Large intestine (tissue), 3 donors: ENCODE results near the gene SEC24B. TPM values are rescaled to one million over a fixed set of nuclear protein-coding genes. Genes with fewer than 3 reads are reported as not detected.
"Not testable (repeated sequence)": the region's sequence is repeated elsewhere in the genome, so short reads cannot be mapped to it uniquely, and the experiment has no call there.

ENCODE experiments used
- DNase-seq, 2 donors: peaks; one replicate each; pipeline versions ENCODE4 v3.0.0 to v3.0.0-alpha.2; 2013
- H3K27ac ChIP-seq: one replicate; pipeline ENCODE4 v1.5.1; 2013; ENCODE audit warnings: low read length
- H3K27me3 ChIP-seq: 2 replicates; pipeline ENCODE4 v1.6.1; 2013; ENCODE audit warnings: low read length; ENCODE audit not compliant: control insufficient read depth, insufficient read depth
- H3K36me3 ChIP-seq: 2 replicates; pipeline ENCODE4 v1.6.1; 2013; ENCODE audit warnings: low read length; ENCODE audit not compliant: control insufficient read depth, insufficient read depth
- H3K4me1 ChIP-seq: one replicate; pipeline ENCODE4 v1.6.1; 2013; ENCODE audit warnings: low read length; ENCODE audit not compliant: control insufficient read depth, insufficient read depth
- H3K4me3 ChIP-seq: one replicate; pipeline ENCODE4 v1.5.1; 2013; ENCODE audit warnings: low read length
- H3K9me3 ChIP-seq: one replicate; pipeline ENCODE4 v1.6.1; 2013; ENCODE audit warnings: mild to moderate bottlenecking, low read depth, low read length, moderate library complexity; ENCODE audit not compliant: control insufficient read depth
- WGBS: methylation state at CpG from one replicate; pipeline ENCODE4 v1.1.5; 2013; ENCODE audit warnings: low lambda C conversion rate; ENCODE audit not compliant: insufficient coverage; 5-methylcytosine and 5-hydroxymethylcytosine counted together
- polyA plus RNA-seq: library from polyadenylated mRNA; unstranded; fragments of 120-200 nt; gene quantifications from one replicate; pipeline ENCODE4 v1.2.1, GENCODE V29; 2013

Gene SEC24B
- polyA plus RNA-seq, 1 donor = 29.3 TPM

GRCh38 chr4:109453110-109453509 is 19.5 kb downstream of the SEC24B start:
- no CpG with 5 or more reads among the region's 3 CpGs for WGBS
- H3K27ac ChIP-seq, H3K4me3 ChIP-seq, H3K9me3 ChIP-seq, H3K4me1 ChIP-seq, DNase-seq, H3K27me3 ChIP-seq: not testable (repeated sequence)
- peaks cover 23% of the 10 kb centered on the region for H3K36me3 ChIP-seq

DNA sequence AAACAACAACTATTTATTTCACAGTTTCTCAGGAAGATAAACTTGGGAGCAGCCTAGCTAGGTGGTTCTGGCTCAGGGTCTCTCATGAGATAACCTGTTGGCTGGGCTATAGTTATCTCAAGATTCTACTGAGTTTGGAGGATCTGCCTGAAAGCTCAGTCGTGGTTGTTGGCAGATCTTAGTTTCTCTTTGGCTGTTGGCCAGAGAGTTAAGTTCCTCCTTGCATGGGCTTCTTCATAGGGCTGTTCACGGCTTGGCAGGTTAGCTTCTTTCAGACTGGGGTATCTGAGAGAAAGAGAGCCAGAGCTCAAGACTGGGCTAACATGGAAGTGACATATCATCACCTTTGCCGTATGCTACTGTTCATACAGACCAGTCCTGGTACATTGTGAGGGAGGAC is 28.7 kb downstream of the SEC24B start:
- H3K27me3 ChIP-seq = no peaks in the 10 kb centered on the region
- H3K4me3 ChIP-seq = no peak overlapping the region
- no peaks in the 10 kb centered on the region for H3K4me1 ChIP-seq
- H3K27ac ChIP-seq = no peak overlapping the region
- DNase-seq = no peak
- H3K9me3 ChIP-seq = no peaks in the 10 kb centered on the region
- no CpG with 5 or more reads among the region's 3 CpGs for WGBS
- H3K36me3 ChIP-seq = peaks cover 35% of the 10 kb centered on the region

GRCh38 chr4:109462802-109463201 is 29.2 kb downstream of the SEC24B start:
- Histone ChIP-seq H3K4me1 (no peaks in the 10 kb centered on the region), H3K36me3 (peaks cover 36% of the 10 kb centered on the region), H3K4me3 (no peak overlapping the region), H3K27me3 (no peaks in the 10 kb centered on the region), H3K9me3 (no peaks in the 10 kb centered on the region), H3K27ac (no peak overlapping the region)
- DNase-seq = no peak
- no CpG with 5 or more reads among the region's 1 CpG for WGBS

DNA sequence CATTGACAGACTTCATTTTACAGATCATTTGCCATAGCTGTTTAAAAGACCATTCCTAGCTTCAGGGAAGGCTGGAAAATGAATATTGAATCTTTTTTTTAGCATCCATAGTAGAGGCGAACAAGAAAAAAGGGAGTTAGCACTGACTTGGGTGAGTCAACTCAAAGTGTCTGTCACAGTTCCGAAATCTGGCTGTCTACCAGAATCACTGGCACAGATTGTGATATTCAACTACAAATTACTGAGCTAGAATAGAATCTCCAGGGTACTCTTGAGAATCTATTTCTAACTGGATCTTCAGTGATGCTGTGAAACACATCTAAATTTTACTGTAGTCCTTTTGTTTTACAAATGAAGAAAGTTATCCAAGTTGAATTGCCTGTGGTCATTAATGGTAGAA is 31.5 kb downstream of the SEC24B start:
- no peak for DNase-seq
- no peaks in the 10 kb centered on the region for H3K9me3 ChIP-seq
- WGBS = 100% methylated on average over 1 of the region's 2 CpGs
- H3K27me3 ChIP-seq = no peaks in the 10 kb centered on the region
- no peak overlapping the region for H3K4me3 ChIP-seq
- H3K4me1 ChIP-seq = no peaks in the 10 kb centered on the region
- peaks cover 38% of the 10 kb centered on the region for H3K36me3 ChIP-seq
- H3K27ac ChIP-seq = no peak overlapping the region

GRCh38 chr4:109469915-109470314 is 36.3 kb downstream of the SEC24B start:
- Histone ChIP-seq H3K9me3 (no peaks in the 10 kb centered on the region), H3K4me3 (no peak overlapping the region), H3K36me3 (peaks cover 20% of the 10 kb centered on the region), H3K4me1 (no peaks in the 10 kb centered on the region), H3K27me3 (no peaks in the 10 kb centered on the region), H3K27ac (no peak overlapping the region)
- DNase-seq = no peak

DNA sequence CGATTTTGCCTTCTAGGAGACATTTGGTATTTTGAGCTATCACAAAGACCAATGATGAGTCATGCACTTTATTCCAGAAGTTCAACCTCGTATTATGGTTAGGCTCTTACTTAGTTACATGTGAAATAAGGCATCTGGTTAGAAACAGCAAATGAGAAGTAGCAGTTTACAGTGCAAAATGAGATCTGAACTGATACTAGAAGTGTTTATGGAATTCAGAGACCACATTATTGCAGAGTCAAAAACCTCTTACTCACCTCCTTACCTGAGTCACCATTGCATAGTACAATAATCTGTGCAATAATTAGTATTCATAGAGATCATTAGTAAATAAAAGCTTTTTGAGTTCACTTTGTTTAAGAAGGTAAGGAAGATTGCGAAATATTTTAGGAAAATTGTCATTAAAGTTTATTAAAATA is 38.7 kb downstream of the SEC24B start:
- H3K36me3 ChIP-seq = peaks cover 14% of the 10 kb centered on the region
- no peak overlapping the region for H3K4me3 ChIP-seq
- no peaks in the 10 kb centered on the region for H3K4me1 ChIP-seq
- H3K27me3 ChIP-seq = no peaks in the 10 kb centered on the region
- WGBS = no CpG with 5 or more reads among the region's 3 CpGs
- no peak overlapping the region for H3K27ac ChIP-seq
- no peaks in the 10 kb centered on the region for H3K9me3 ChIP-seq
- DNase-seq = no peak

- WGBS = no CpG with 5 or more reads among the region's 1 CpG
- Histone ChIP-seq H3K4me1 (no peaks in the 10 kb centered on the region), H3K36me3 (peaks cover 15% of the 10 kb centered on the region)
Measured at GRCh38 chr4:109473824-109474223, 40.2 kb downstream of the SEC24B start.

GRCh38 chr4:109486007-109486406 is 52.4 kb downstream of the SEC24B start:
- no peaks in the 10 kb centered on the region for H3K9me3 ChIP-seq
- no CpG with 5 or more reads among the region's 1 CpG for WGBS
- H3K4me3 ChIP-seq = no peak overlapping the region
- H3K27me3 ChIP-seq = no peaks in the 10 kb centered on the region
- no peaks in the 10 kb centered on the region for H3K4me1 ChIP-seq
- DNase-seq = no peak
- H3K27ac ChIP-seq = no peak overlapping the region
- H3K36me3 ChIP-seq = peaks cover 10% of the 10 kb centered on the region

More at GRCh38 chr4:109473824-109474223, 40.2 kb downstream of the SEC24B start:
- Histone ChIP-seq H3K27ac (no peak overlapping the region), H3K9me3 (no peaks in the 10 kb centered on the region), H3K27me3 (no peaks in the 10 kb centered on the region), H3K4me3 (no peak overlapping the region)
- DNase-seq = no peak

- no peak for DNase-seq
- Histone ChIP-seq H3K27ac (no peak overlapping the region), H3K4me1 (no peaks in the 10 kb centered on the region), H3K36me3 (peaks cover 39% of the 10 kb centered on the region), H3K27me3 (no peaks in the 10 kb centered on the region), H3K4me3 (no peak overlapping the region), H3K9me3 (no peaks in the 10 kb centered on the region)
- WGBS = no CpG with 5 or more reads among the region's 3 CpGs
Measured at GRCh38 chr4:109494563-109494962, 60.9 kb downstream of the SEC24B start.

DNA sequence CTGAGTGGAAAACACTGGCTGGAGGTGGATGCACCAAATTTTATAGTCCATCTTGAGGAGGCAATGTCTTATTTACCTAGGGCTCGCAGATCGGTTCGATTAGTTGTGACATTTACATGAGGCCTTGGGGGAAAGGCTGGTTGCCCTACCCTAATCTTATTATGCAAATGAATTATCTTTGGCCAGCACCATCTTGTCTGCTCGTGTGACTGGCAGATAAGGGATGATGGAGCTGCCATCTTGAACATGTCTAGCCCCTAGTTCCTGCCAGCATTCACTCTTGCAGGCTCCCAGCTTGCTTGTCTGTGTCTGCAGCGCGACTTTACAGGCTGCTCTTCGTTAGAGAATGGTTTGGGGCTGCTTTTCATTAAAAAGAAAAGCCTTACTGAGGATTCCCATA is 61.9 kb downstream of the SEC24B start:
- Histone ChIP-seq H3K9me3 (no peaks in the 10 kb centered on the region), H3K27me3 (no peaks in the 10 kb centered on the region), H3K27ac (no peak overlapping the region), H3K4me3 (no peak overlapping the region), H3K4me1 (no peaks in the 10 kb centered on the region), H3K36me3 (peaks cover 47% of the 10 kb centered on the region)
- no CpG with 5 or more reads among the region's 7 CpGs for WGBS
- DNase-seq = no peak

GRCh38 chr4:109496875-109497274 is 63.3 kb downstream of the SEC24B start:
- H3K4me3 ChIP-seq = no peak overlapping the region
- peaks cover 59% of the 10 kb centered on the region for H3K36me3 ChIP-seq
- no peaks in the 10 kb centered on the region for H3K9me3 ChIP-seq
- H3K4me1 ChIP-seq = no peaks in the 10 kb centered on the region
- no peak for DNase-seq
- WGBS = 71% methylated on average over 1 of the region's 2 CpGs
- no peaks in the 10 kb centered on the region for H3K27me3 ChIP-seq
- no peak overlapping the region for H3K27ac ChIP-seq
